ENCODE measurements around the gene ITGA3. TPM values are rescaled to one million over a fixed set of nuclear protein-coding genes. Genes with fewer than 3 reads are reported as not detected.

Gene ITGA3
- total and polyA plus RNA-seq, 2 of the 13 experiments (the other 11 are each of a cell fraction or from before 2014, with no cell fraction given): 0.48 to 0.69 TPM

- Histone ChIP-seq H3K27me3 (ENCODE audit: control insufficient read depth in 1 of 2, insufficient read depth in 2 of 2, low read length in 2 of 2) (peaks cover 5 to 55% of the 10 kb centered on the region in 2 experiments; a peak in 4 of 5 replicates), H3K4me3 (replicated peaks in 1 of 3; ENCODE audit: insufficient read depth in 1 of 3, low read depth in 2 of 3, low read length in 3 of 3) (no peak overlapping the region), H3K4me1 (ENCODE audit: insufficient read depth, low read length) (peaks cover 57% of the 10 kb centered on the region), H3K4me2 (ENCODE audit: low read depth, low read length) (no peak overlapping the region), H3K9ac (ENCODE audit: insufficient read depth, low read depth, low read length) (no peak overlapping the region), H2AFZ (ENCODE audit: low read length) (no peak overlapping the region), H4K20me1 (ENCODE audit: insufficient read depth, low read length) (no peaks in the 10 kb centered on the region), H3K9me3 (ENCODE audit: low read length) (no peaks in the 10 kb centered on the region), H3K36me3 (replicated peaks in 1 of 2; ENCODE audit: control insufficient read depth in 1 of 2, insufficient read depth in 2 of 2, low read length in 2 of 2) (no peaks in the 10 kb centered on the region), H3K27ac (ENCODE audit: extremely low read length, insufficient read depth, low read length) (no peak overlapping the region), H3K79me2 (ENCODE audit: insufficient read depth, low read length) (no peaks in the 10 kb centered on the region)
- ChIA-PET POLR2A (no interaction called here), CTCF (ENCODE audit: low intra/inter-chr PET ratio, low total read pairs) (no interaction called here)
- BruUV-seq (replicated peaks): no TSS peak
- WGBS (ENCODE audit: low lambda C conversion rate): 40% methylated on average over 7 of the region's 7 CpGs
- DNase-seq (ENCODE audit: low spot score) (no peak), FAIRE-seq (no peak), ATAC-seq (no peak)
- intact Hi-C loops (cut with micrococcal nuclease; ENCODE audit: unreplicated experiment) (no loop called here), in situ Hi-C loops (cut with HindIII; ENCODE audit: extremely low pct_ligation_motif_present, low pct_unique_long_range_greater_than_20kb) (no loop called here)
- peak; percentile 68; the same call in 1 of the 2 replicates for TF ChIP-seq ZKSCAN1 (IDR thresholded peaks at IDR 0.05; ENCODE audit: low read length)
- no peak for TF ChIP-seq SRSF1 (optimal IDR thresholded peaks at IDR 0.05; ENCODE audit: low read depth, low read length)
Observed at GRCh38 chr17:50120475-50121253, 64.8 kb downstream of the ITGA3 start.

GRCh38 chr17:50122945-50123344, 67.0 kb downstream of the ITGA3 start:
- no peak overlapping the region for H3K27ac ChIP-seq (ENCODE audit: extremely low read length, insufficient read depth, low read length)
- FAIRE-seq (no peak), ATAC-seq (no peak), DNase-seq (ENCODE audit: low spot score) (no peak)
- ChIA-PET CTCF (ENCODE audit: low intra/inter-chr PET ratio, low total read pairs) (no interaction called here), POLR2A (interaction anchor here (0.8 to 2.2 kb wide), 6 partner anchors 9 to 29 kb away, joined by 3 to 6 read pairs (median 5); no protein-coding TSS in a partner anchor)
- H3K4me1 ChIP-seq (ENCODE audit: insufficient read depth, low read length): peaks cover 43% of the 10 kb centered on the region
- intact Hi-C loops (cut with micrococcal nuclease; ENCODE audit: unreplicated experiment): no loop called here
- in situ Hi-C loops (cut with HindIII; ENCODE audit: extremely low pct_ligation_motif_present, low pct_unique_long_range_greater_than_20kb): no loop called here
- no TSS peak for BruUV-seq (replicated peaks)
- no peak overlapping the region for H3K4me3 ChIP-seq (replicated peaks in 1 of 3; ENCODE audit: insufficient read depth in 1 of 3, low read depth in 2 of 3, low read length in 3 of 3)
- no peaks in the 10 kb centered on the region for H3K9me3 ChIP-seq (ENCODE audit: low read length)
- 43% methylated on average over 3 of the region's 3 CpGs for WGBS (ENCODE audit: low lambda C conversion rate)
- H3K27me3 ChIP-seq (ENCODE audit: control insufficient read depth in 1 of 2, insufficient read depth in 2 of 2, low read length in 2 of 2): peaks cover 5 to 45% of the 10 kb centered on the region in 2 experiments; a peak in 4 of 5 replicates
- no peak overlapping the region for H3K9ac ChIP-seq (ENCODE audit: insufficient read depth, low read depth, low read length)
- no peaks in the 10 kb centered on the region for H3K79me2 ChIP-seq (ENCODE audit: insufficient read depth, low read length)
- no peak overlapping the region for H2AFZ ChIP-seq (ENCODE audit: low read length)
- no peaks in the 10 kb centered on the region for H3K36me3 ChIP-seq (replicated peaks in 1 of 2; ENCODE audit: control insufficient read depth in 1 of 2, insufficient read depth in 2 of 2, low read length in 2 of 2)
- no peaks in the 10 kb centered on the region for H4K20me1 ChIP-seq (ENCODE audit: insufficient read depth, low read length)
- peak overlapping the region; percentile 82; the same call in 1 of the 2 replicates for H3K4me2 ChIP-seq (ENCODE audit: low read depth, low read length)
- TF ChIP-seq TEAD2 (CRISPR knock-in tag; IDR thresholded peaks at IDR 0.05) (no peak), MBNL3 (CRISPR knock-in tag; conservative IDR thresholded peaks at IDR 0.05) (no peak), PRDM15 (CRISPR knock-in tag; IDR thresholded peaks at IDR 0.05) (no peak), ZNF234 (CRISPR knock-in tag; conservative IDR thresholded peaks at IDR 0.05) (no peak), KLF16 (CRISPR knock-in tag; IDR thresholded peaks at IDR 0.05) (no peak), TOE1 (CRISPR knock-in tag; IDR thresholded peaks at IDR 0.05) (no peak)
